ENCODE results near the gene RASGEF1B. TPM values are rescaled to one million over a fixed set of nuclear protein-coding genes. Genes with fewer than 3 reads are reported as not detected.
"Not testable (repeated sequence)": the region's sequence is repeated elsewhere in the genome, so short reads cannot be mapped to it uniquely, and the experiment has no call there.

The RASGEF1B gene
- polyA plus RNA-seq, 1 donor = 5.1 TPM

GRCh38 chr4:81498046-81498445 lies 26.3 kb upstream of the RASGEF1B start:
- no peak for DNase-seq

GRCh38 chr4:81495345-81495744 lies 23.6 kb upstream of the RASGEF1B start:
- no peak for DNase-seq

GRCh38 chr4:81494031-81494431 lies 22.3 kb upstream of the RASGEF1B start:
- no peak for DNase-seq

GRCh38 chr4:81492606-81493230 lies 21.0 kb upstream of the RASGEF1B start:
- no peak for DNase-seq

GRCh38 chr4:81491943-81492342 lies 20.2 kb upstream of the RASGEF1B start:
- no peak for DNase-seq

GRCh38 chr4:81490403-81491160 lies 18.9 kb upstream of the RASGEF1B start:
- no peak for DNase-seq

- no peak for DNase-seq
Measured at GRCh38 chr4:81486502-81486901, 14.8 kb upstream of the RASGEF1B start.

GRCh38 chr4:81485310-81485980 lies 13.7 kb upstream of the RASGEF1B start:
- no peak for DNase-seq

- no peak for DNase-seq
Measured at GRCh38 chr4:81482326-81482725, 10.6 kb upstream of the RASGEF1B start.

- no peak for DNase-seq
Measured at GRCh38 chr4:81481151-81481550, 9.4 kb upstream of the RASGEF1B start.

- DNase-seq = not testable (repeated sequence)
Measured at GRCh38 chr4:81479573-81479972, 7.9 kb upstream of the RASGEF1B start.

GRCh38 chr4:81473331-81474265 lies 1.9 kb upstream of the RASGEF1B start:
- not testable (repeated sequence) for DNase-seq

- DNase-seq = no peak
Measured at GRCh38 chr4:81472281-81473182, 825 bp upstream of the RASGEF1B start.

GRCh38 chr4:81471298-81471587 lies 464 bp downstream of the RASGEF1B start:
- no peak for DNase-seq

- DNase-seq = peak; percentile 55
Measured at GRCh38 chr4:81470456-81471297, 1.0 kb downstream of the RASGEF1B start.

GRCh38 chr4:81469781-81470455 lies 1.8 kb downstream of the RASGEF1B start:
- DNase-seq = no peak

GRCh38 chr4:81468678-81469077 lies 3.0 kb downstream of the RASGEF1B start:
- no peak for DNase-seq

GRCh38 chr4:81467672-81467964 lies 4.1 kb downstream of the RASGEF1B start:
- DNase-seq = no peak

GRCh38 chr4:81466841-81467671 lies 4.7 kb downstream of the RASGEF1B start:
- peak; percentile 79 for DNase-seq
